ENCODE measurements around the gene HOTAIR. TPM values are rescaled to one million over a fixed set of nuclear protein-coding genes. Genes with fewer than 3 reads are reported as not detected.
A peak's percentile ranks its signal among the peaks of the same experiment; 100 is the strongest.

The HOTAIR gene
- total RNA-seq, 1 experiment from 2014 or later = not detected

- no TSS peak for BruUV-seq (replicated peaks)
- intact Hi-C loops (cut with micrococcal nuclease; ENCODE audit: unreplicated experiment) = no loop called here
- TF ChIP-seq CTCF (IDR thresholded peaks at IDR 0.05; ENCODE audit: unreplicated experiment) = no peak
- CTCF ChIA-PET = interaction anchor here (2.1 kb wide), 1 partner anchor 215 kb away, joined by 7 read pairs; no protein-coding TSS in a partner anchor
- H3K4me1 Mint-ChIP-seq (ENCODE audit: low read depth, unreplicated experiment) = peaks cover 22% of the 10 kb centered on the region
- DNase-seq = no peak
- H3K4me3 Mint-ChIP-seq (ENCODE audit: low read depth, unreplicated experiment) = peak overlapping the region; percentile 59
- no peaks in the 10 kb centered on the region for H3K9me3 Mint-ChIP-seq (ENCODE audit: low read depth, unreplicated experiment)
- H3K27me3 Mint-ChIP-seq (ENCODE audit: unreplicated experiment) = peaks cover 100% of the 10 kb centered on the region
- H3K27ac Mint-ChIP-seq (ENCODE audit: unreplicated experiment) = no peak overlapping the region
- H3K36me3 Mint-ChIP-seq (ENCODE audit: insufficient read depth, unreplicated experiment) = peaks cover 28% of the 10 kb centered on the region
Observed at GRCh38 chr12:53986686-53987483, 12.1 kb upstream of the HOTAIR start.

- H3K4me1 Mint-ChIP-seq (ENCODE audit: low read depth, unreplicated experiment) = peaks cover 22% of the 10 kb centered on the region
- H3K27me3 Mint-ChIP-seq (ENCODE audit: unreplicated experiment) = peaks cover 100% of the 10 kb centered on the region
- CTCF ChIA-PET = interaction anchor here (0.6 to 2.1 kb wide), 4 partner anchors 8 to 222 kb away, joined by 3 to 7 read pairs (median 4); no protein-coding TSS in a partner anchor
- no peak overlapping the region for H3K27ac Mint-ChIP-seq (ENCODE audit: unreplicated experiment)
- peaks cover 28% of the 10 kb centered on the region for H3K36me3 Mint-ChIP-seq (ENCODE audit: insufficient read depth, unreplicated experiment)
- TF ChIP-seq CTCF (IDR thresholded peaks at IDR 0.05; ENCODE audit: unreplicated experiment) = no peak
- BruUV-seq (replicated peaks) = no TSS peak
- intact Hi-C loops (cut with micrococcal nuclease; ENCODE audit: unreplicated experiment) = no loop called here
- DNase-seq = peak; percentile 51
- no peaks in the 10 kb centered on the region for H3K9me3 Mint-ChIP-seq (ENCODE audit: low read depth, unreplicated experiment)
- peak overlapping the region; percentile 59 for H3K4me3 Mint-ChIP-seq (ENCODE audit: low read depth, unreplicated experiment)
Observed at GRCh38 chr12:53985994-53986685, 11.4 kb upstream of the HOTAIR start.

GRCh38 chr12:53985692-53985993, 10.9 kb upstream of the HOTAIR start:
- no peak for TF ChIP-seq CTCF (IDR thresholded peaks at IDR 0.05; ENCODE audit: unreplicated experiment)
- CTCF ChIA-PET = interaction anchor here (1.0 to 2.1 kb wide), 4 partner anchors 18 to 222 kb away, joined by 3 to 7 read pairs (median 4); no protein-coding TSS in a partner anchor
- H3K9me3 Mint-ChIP-seq (ENCODE audit: low read depth, unreplicated experiment) = no peaks in the 10 kb centered on the region
- peak overlapping the region; percentile 59 for H3K4me3 Mint-ChIP-seq (ENCODE audit: low read depth, unreplicated experiment)
- H3K27me3 Mint-ChIP-seq (ENCODE audit: unreplicated experiment) = peaks cover 100% of the 10 kb centered on the region
- DNase-seq = no peak
- no TSS peak for BruUV-seq (replicated peaks)
- H3K4me1 Mint-ChIP-seq (ENCODE audit: low read depth, unreplicated experiment) = peaks cover 22% of the 10 kb centered on the region
- peak overlapping the region; percentile 65 for H3K27ac Mint-ChIP-seq (ENCODE audit: unreplicated experiment)
- intact Hi-C loops (cut with micrococcal nuclease; ENCODE audit: unreplicated experiment) = no loop called here
- peaks cover 28% of the 10 kb centered on the region for H3K36me3 Mint-ChIP-seq (ENCODE audit: insufficient read depth, unreplicated experiment)

- H3K27me3 Mint-ChIP-seq (ENCODE audit: unreplicated experiment) = peaks cover 100% of the 10 kb centered on the region
- H3K4me3 Mint-ChIP-seq (ENCODE audit: low read depth, unreplicated experiment) = peak within 1 kb of the TSS; percentile 59
Observed at GRCh38 chr12:53984901-53985691, 10.3 kb upstream of the HOTAIR start, which contains the start of gene HOXC10. Gene HOXC10, plus strand, starts transcription at chr12:53985146. Its CDS starts 114 bp downstream, at chr12:53985260.

More at GRCh38 chr12:53984901-53985691, 10.3 kb upstream of the HOTAIR start, which contains the start of gene HOXC10:
- intact Hi-C loops (cut with micrococcal nuclease; ENCODE audit: unreplicated experiment) = no loop called here
- CTCF ChIA-PET = interaction anchor here (0.7 to 2.1 kb wide), 11 partner anchors 9 to 242 kb away, joined by 3 to 9 read pairs (median 3); partner anchors contain the start of gene HOXC6
- Mint-ChIP-seq H3K9me3 (ENCODE audit: low read depth, unreplicated experiment) (no peaks in the 10 kb centered on the region), H3K4me1 (ENCODE audit: low read depth, unreplicated experiment) (peaks cover 16% of the 10 kb centered on the region), H3K36me3 (ENCODE audit: insufficient read depth, unreplicated experiment) (peaks cover 28% of the 10 kb centered on the region), H3K27ac (ENCODE audit: unreplicated experiment) (peak within 1 kb of the TSS; percentile 65)
- BruUV-seq (replicated peaks) = no TSS peak
- peak; percentile 72 for TF ChIP-seq CTCF (IDR thresholded peaks at IDR 0.05; ENCODE audit: unreplicated experiment)
- peak; percentile 92 for DNase-seq

Measured in Calu3 (cell line).